Suprapubic skin (tissue), 4 donors: ENCODE measurements around the gene PPP2R5C. TPM values are rescaled to one million over a fixed set of nuclear protein-coding genes. Genes with fewer than 3 reads are reported as not detected.

Experiments used
- DNase-seq, 2 donors: peaks; one replicate each; pipeline ENCODE4 v3.0.0-alpha.2; 2019; ENCODE audit warnings: low spot score in 2 of 2
- H3K27ac ChIP-seq: fragments of 200-600 bp; sonication (generic); one replicate; pipeline ENCODE4 v1.5.1; 2019
- H3K27me3 ChIP-seq: fragments of 200-600 bp; sonication (generic); one replicate; pipeline ENCODE4 v1.5.1; 2019
- H3K36me3 ChIP-seq: fragments of 200-600 bp; sonication (generic); one replicate; pipeline ENCODE4 v1.5.1; 2019
- H3K4me1 ChIP-seq: fragments of 200-600 bp; sonication (generic); one replicate; pipeline ENCODE4 v1.5.1; 2019
- H3K4me3 ChIP-seq: fragments of 200-600 bp; sonication (generic); one replicate; pipeline ENCODE4 v1.5.1; 2019; ENCODE audit warnings: mild to moderate bottlenecking
- H3K9me3 ChIP-seq: fragments of 200-600 bp; sonication (generic); one replicate; pipeline ENCODE4 v1.5.1; 2019
- CTCF ChIP-seq, 2 donors: fragments of 200-600 bp in 1 of 2; fragments of 450-650 bp in 1 of 2; sonication (generic) in 1 of 2; IDR thresholded peaks; one replicate each; pipeline ENCODE4 v1.5.1; 2016 to 2019; ENCODE audit warnings: antibody characterized with exemption in 2 of 2, mild to moderate bottlenecking in 1 of 2, moderate library complexity in 1 of 2
- EP300 ChIP-seq: sonication (generic); formaldehyde crosslinking; IDR thresholded peaks from one replicate; pipeline ENCODE4 v1.6.1; 2017; ENCODE audit warnings: antibody characterized with exemption
- POLR2A ChIP-seq, 2 donors: fragments of 450-650 bp; IDR thresholded peaks; one replicate each; pipeline ENCODE4 v1.6.1; 2017; ENCODE audit warnings: antibody characterized with exemption in 2 of 2, mild to moderate bottlenecking in 2 of 2, moderate library complexity in 2 of 2
- POLR2AphosphoS5 ChIP-seq, 3 donors: sonication (generic); formaldehyde crosslinking; IDR thresholded peaks; one replicate each; pipeline ENCODE4 v1.6.1; 2017; ENCODE audit warnings: antibody characterized with exemption in 3 of 3
- WGBS: methylation state at CpG from one replicate; pipeline ENCODE4 v1.1.5; 2018; 5-methylcytosine and 5-hydroxymethylcytosine counted together
- total RNA-seq, 4 donors: library from RNA; depleted of rRNA; stranded (reverse); fragments of >200 nt; gene quantifications; one replicate each; pipeline ENCODE4 v1.1.0, GENCODE V29; 2016

Gene PPP2R5C
- total RNA-seq, 4 donors from 2014 or later: 104 to 149 (median 119) TPM

- Histone ChIP-seq H3K4me1 (no peaks in the 10 kb centered on the region), H3K4me3 (no peak overlapping the region), H3K27me3 (no peaks in the 10 kb centered on the region), H3K27ac (no peak overlapping the region), H3K36me3 (peaks cover 90% of the 10 kb centered on the region), H3K9me3 (no peaks in the 10 kb centered on the region)
- no peak for TF ChIP-seq POLR2A (IDR thresholded peaks at IDR 0.05)
- no peak for TF ChIP-seq CTCF (IDR thresholded peaks at IDR 0.05)
- TF ChIP-seq POLR2AphosphoS5 (IDR thresholded peaks at IDR 0.05): no peak
- 98% methylated on average over 9 of the region's 9 CpGs for WGBS
- DNase-seq: no peak
These were observed 135.8 kb downstream of the PPP2R5C start for GRCh38 chr14:101897326-101897725.

GRCh38 chr14:101898416-101898815 lies 136.9 kb downstream of the PPP2R5C start:
- Histone ChIP-seq H3K36me3 (peaks cover 90% of the 10 kb centered on the region), H3K9me3 (no peaks in the 10 kb centered on the region), H3K27ac (no peak overlapping the region), H3K4me1 (no peaks in the 10 kb centered on the region), H3K4me3 (no peak overlapping the region), H3K27me3 (no peaks in the 10 kb centered on the region)
- TF ChIP-seq EP300: no peak
- no peak for TF ChIP-seq POLR2A (IDR thresholded peaks at IDR 0.05)
- no peak for TF ChIP-seq POLR2AphosphoS5 (IDR thresholded peaks at IDR 0.05)
- no peak for TF ChIP-seq CTCF (IDR thresholded peaks at IDR 0.05)
- WGBS: 97% methylated on average over 8 of the region's 8 CpGs
- DNase-seq: no peak

GRCh38 chr14:101899263-101899662 lies 137.8 kb downstream of the PPP2R5C start:
- Histone ChIP-seq H3K4me1 (no peaks in the 10 kb centered on the region), H3K27me3 (no peaks in the 10 kb centered on the region), H3K4me3 (no peak overlapping the region), H3K36me3 (peaks cover 92% of the 10 kb centered on the region), H3K9me3 (no peaks in the 10 kb centered on the region), H3K27ac (no peak overlapping the region)
- TF ChIP-seq POLR2AphosphoS5 (IDR thresholded peaks at IDR 0.05) (no peak), POLR2A (IDR thresholded peaks at IDR 0.05) (no peak), CTCF (IDR thresholded peaks at IDR 0.05) (no peak), EP300 (no peak)
- DNase-seq: no peak
- 97% methylated on average over 11 of the region's 11 CpGs for WGBS

GRCh38 chr14:101900253-101900652 lies 138.7 kb downstream of the PPP2R5C start:
- H3K9me3 ChIP-seq: no peaks in the 10 kb centered on the region
- H3K4me3 ChIP-seq: no peak overlapping the region
- no peaks in the 10 kb centered on the region for H3K27me3 ChIP-seq
- no peak for DNase-seq
- TF ChIP-seq POLR2AphosphoS5 (IDR thresholded peaks at IDR 0.05): no peak
- no peak for TF ChIP-seq EP300
- TF ChIP-seq CTCF (IDR thresholded peaks at IDR 0.05): no peak
- no peak for TF ChIP-seq POLR2A (IDR thresholded peaks at IDR 0.05)
- no peaks in the 10 kb centered on the region for H3K4me1 ChIP-seq
- no peak overlapping the region for H3K27ac ChIP-seq
- peaks cover 92% of the 10 kb centered on the region for H3K36me3 ChIP-seq
- WGBS: 96% methylated on average over 10 of the region's 10 CpGs

- H3K36me3 ChIP-seq: peaks cover 93% of the 10 kb centered on the region
These were observed 141.6 kb downstream of the PPP2R5C start for GRCh38 chr14:101903111-101903561.

More at GRCh38 chr14:101903111-101903561, 141.6 kb downstream of the PPP2R5C start:
- no peak for TF ChIP-seq EP300
- TF ChIP-seq POLR2AphosphoS5 (IDR thresholded peaks at IDR 0.05): no peak
- no peak for TF ChIP-seq CTCF (IDR thresholded peaks at IDR 0.05)
- no peak for TF ChIP-seq POLR2A (IDR thresholded peaks at IDR 0.05)
- H3K27ac ChIP-seq: no peak overlapping the region
- no peak for DNase-seq
- 86% methylated on average over 13 of the region's 13 CpGs for WGBS
- H3K9me3 ChIP-seq: no peaks in the 10 kb centered on the region
- no peak overlapping the region for H3K4me3 ChIP-seq
- no peaks in the 10 kb centered on the region for H3K4me1 ChIP-seq
- no peaks in the 10 kb centered on the region for H3K27me3 ChIP-seq
